HCT116 (cell line): ENCODE measurements around the gene TMEM235. TPM values are rescaled to one million over a fixed set of nuclear protein-coding genes. Genes with fewer than 3 reads are reported as not detected.

Experiments
- ATAC-seq: fragments of 200-7000 bp; cut with Tn5 transposase; 2 replicates; pipeline ENCODE4 v1.9.1; 2020; ENCODE audit warnings: mild to moderate bottlenecking, moderate library complexity
- BruUV-seq: library from RNA; stranded (reverse); fragments of 400-500 nt; replicated peaks from 2 replicates; lab custom pipeline; 2021; lab: Mats Ljungman, UMichigan
- CTCF ChIA-PET: fragments of 300-600 bp; sonication (Branson Sonifier 250); formaldehyde crosslinking; loops from one replicate; lab custom pipeline; 2021; ENCODE audit warnings: antibody characterized with exemption; lab: Charles Lee
- POLR2A ChIA-PET: fragments of 300-600, 350-600 bp; sonication (Branson Sonifier 250); formaldehyde crosslinking; loops from one replicate; lab custom pipeline; 2021; ENCODE audit warnings: antibody characterized with exemption; lab: Charles Lee
- RAD21 ChIA-PET, 2 experiments: fragments of 300-600 bp; sonication (Branson Sonifier 250); formaldehyde crosslinking; loops; one replicate each; lab custom pipeline; 2023; ENCODE audit warnings: low total read pairs in 2 of 2; ENCODE audit not compliant: uncharacterized antibody in 2 of 2, unreplicated experiment in 2 of 2, low non-redundant PET in 1 of 2; lab: Charles Lee
- DNase-seq: peaks from one replicate; pipeline ENCODE4 v3.0.0-alpha.2; 2010; ENCODE audit warnings: low read depth, low spot score
- H2AFZ ChIP-seq: fragments of 200-600 bp; shearing (Covaris generic), sonication (generic); 2 replicates; pipeline ENCODE4 v1.6.1; 2017; ENCODE audit warnings: low read depth, mixed run types, mixed read lengths, antibody characterized with exemption, low read length; ENCODE audit not compliant: poor library complexity, severe bottlenecking
- H3K27ac ChIP-seq: 2 replicates; pipeline ENCODE4 v1.5.1; 2012; ENCODE audit warnings: low read depth, low read length
- H3K27me3 ChIP-seq: fragments of 200-600 bp; sonication (generic); 2 replicates; pipeline ENCODE4 v1.6.1; 2016; ENCODE audit warnings: mixed run types, low read length, mixed read lengths; ENCODE audit not compliant: insufficient read depth
- H3K36me3 ChIP-seq, 2 experiments: fragments of 200-500 bp in 1 of 2; fragments of 200-600 bp in 1 of 2; sonication (Bioruptor generic) in 1 of 2; sonication (generic) in 1 of 2; 2 replicates each; pipeline versions ENCODE4 v1.5.1 to v1.6.1; 2014 to 2016; ENCODE audit warnings: low read length in 2 of 2, inconsistent platforms in 1 of 2, mixed read lengths in 1 of 2, mixed run types in 1 of 2; ENCODE audit not compliant: insufficient read depth in 2 of 2, control insufficient read depth in 1 of 2
- H3K4me1 ChIP-seq, 2 experiments: fragments of 200-600 bp in 1 of 2; sonication (generic) in 1 of 2; 2 replicates each; pipeline versions ENCODE4 v1.5.1 to v1.6.1; 2012 to 2017; ENCODE audit warnings: low read length in 2 of 2, inconsistent platforms in 1 of 2, mild to moderate bottlenecking in 1 of 2, mixed read lengths in 1 of 2, mixed run types in 1 of 2, moderate library complexity in 1 of 2; ENCODE audit not compliant: insufficient read depth in 2 of 2, control insufficient read depth in 1 of 2
- H3K4me2 ChIP-seq: fragments of 200-600 bp; sonication (generic); 2 replicates; pipeline ENCODE4 v1.6.1; 2017; ENCODE audit warnings: mixed run types, low read length, mixed read lengths
- H3K4me3 ChIP-seq, 2 experiments: fragments of 200-600 bp in 1 of 2; sonication (generic) in 1 of 2; replicated peaks in 1 of 2; 2 replicates each; pipeline ENCODE4 v1.5.1; 2011 to 2016; ENCODE audit warnings: low read length in 2 of 2, control low read depth in 1 of 2, low read depth in 1 of 2, mild to moderate bottlenecking in 1 of 2, mixed read lengths in 1 of 2, mixed run types in 1 of 2
- H3K79me2 ChIP-seq: fragments of 200-600 bp; sonication (generic); 2 replicates; pipeline ENCODE4 v1.6.1; 2017; ENCODE audit warnings: mild to moderate bottlenecking, mixed run types, low read length, moderate library complexity, mixed read lengths; ENCODE audit not compliant: insufficient read depth
- H3K9ac ChIP-seq: fragments of 200-600 bp; sonication (generic); 2 replicates; pipeline ENCODE4 v1.6.1; 2016; ENCODE audit warnings: low read length, mixed read lengths
- H3K9me2 ChIP-seq: fragments of 200-600 bp; sonication (generic), shearing (Covaris generic); 2 replicates; pipeline ENCODE4 v1.6.1; 2017; ENCODE audit warnings: mixed run types, mild to moderate bottlenecking, moderate library complexity; ENCODE audit not compliant: insufficient read depth
- H3K9me3 ChIP-seq, 2 experiments: fragments of 200-500 bp in 1 of 2; fragments of 200-600 bp in 1 of 2; sonication (Bioruptor generic) in 1 of 2; sonication (generic) in 1 of 2; 2 replicates each; pipeline ENCODE4 v1.6.1; 2014 to 2017; ENCODE audit warnings: low read length in 2 of 2, mixed read lengths in 2 of 2, inconsistent platforms in 1 of 2, low read depth in 1 of 2, mild to moderate bottlenecking in 1 of 2, mixed run types in 1 of 2, moderate library complexity in 1 of 2; ENCODE audit not compliant: control insufficient read depth in 1 of 2, insufficient read depth in 1 of 2
- H4K20me1 ChIP-seq: fragments of 200-600 bp; sonication (generic), shearing (Covaris generic); 2 replicates; pipeline ENCODE4 v1.6.1; 2017; ENCODE audit warnings: mixed run types, mild to moderate bottlenecking, moderate library complexity; ENCODE audit not compliant: insufficient read depth
- CBX3 ChIP-seq: IDR thresholded peaks from 2 replicates; pipeline ENCODE4 v1.6.1; 2012; ENCODE audit warnings: low read depth
- EGR1 ChIP-seq: IDR thresholded peaks from 2 replicates; pipeline ENCODE4 v1.6.1; 2012; ENCODE audit warnings: low read depth
- EZH2 ChIP-seq: fragments of 200-600 bp; sonication (generic); IDR thresholded peaks from 2 replicates; pipeline ENCODE4 v1.6.1; 2017; ENCODE audit warnings: antibody characterized with exemption, mixed run types
- EZH2phosphoT487 ChIP-seq: fragments of 200-600 bp; IDR thresholded peaks from 2 replicates; pipeline ENCODE4 v1.6.1; 2018; ENCODE audit warnings: antibody characterized with exemption, borderline replicate concordance
- FOSL1 ChIP-seq: IDR thresholded peaks from 2 replicates; pipeline ENCODE4 v1.6.1; 2012; ENCODE audit warnings: low read depth
- POLR2AphosphoS5 ChIP-seq: IDR thresholded peaks from 2 replicates; pipeline ENCODE4 v1.6.1; 2011; ENCODE audit warnings: mild to moderate bottlenecking, low read depth, low read length, moderate library complexity
- RAD21 ChIP-seq: IDR thresholded peaks from 2 replicates; pipeline ENCODE4 v1.6.1; 2012; ENCODE audit warnings: low read depth, mild to moderate bottlenecking
- SIN3A ChIP-seq: IDR thresholded peaks from 2 replicates; pipeline ENCODE4 v1.6.1; 2012; ENCODE audit warnings: low read depth
- SP1 ChIP-seq: IDR thresholded peaks from 2 replicates; pipeline ENCODE4 v1.6.1; 2012; ENCODE audit warnings: low read depth
- SRF ChIP-seq: IDR thresholded peaks from 2 replicates; pipeline ENCODE4 v1.6.1; 2012; ENCODE audit warnings: low read depth
- TCF7L2 ChIP-seq: IDR thresholded peaks from 2 replicates; pipeline ENCODE4 v1.7.0; 2011; ENCODE audit warnings: borderline replicate concordance, inconsistent platforms; ENCODE audit not compliant: insufficient read depth, insufficient read length; ENCODE audit errors: extremely low read depth
- intact Hi-C: fragments of 100-400 bp; cut with micrococcal nuclease; formaldehyde crosslinking; loops from 2 replicates; pipeline ENCODE4 v1.10.0; 2022
- total RNA-seq: library from RNA; stranded (reverse); gene quantifications from one replicate; pipeline ENCODE4 v1.2.1, GENCODE V29; 2021; ENCODE audit not compliant: unreplicated experiment
- TF ChIP-seq, protein P1 (sequence below), 3 experiments: fragments of 200-600 bp in 1 of 3; sonication (generic) in 1 of 3; IDR thresholded peaks in 2 of 3; conservative IDR thresholded peaks in 1 of 3; 2 replicates each; pipeline ENCODE4 v1.5.1; 2012 to 2017; ENCODE audit warnings: low read depth in 2 of 3, low read length in 2 of 3, antibody characterized with exemption in 1 of 3, borderline replicate concordance in 1 of 3, control low read depth in 1 of 3, mild to moderate bottlenecking in 1 of 3, mixed read lengths in 1 of 3, mixed run types in 1 of 3, moderate library complexity in 1 of 3; ENCODE audit not compliant: insufficient read depth in 1 of 3
- TF ChIP-seq, protein P2 (sequence below): IDR thresholded peaks from 2 replicates; pipeline ENCODE4 v1.6.1; 2011; ENCODE audit warnings: mild to moderate bottlenecking, low read length, moderate library complexity; ENCODE audit not compliant: insufficient replicate concordance; ENCODE audit errors: extremely low read depth
- TF ChIP-seq, protein P3 (sequence below): IDR thresholded peaks from 2 replicates; pipeline ENCODE4 v1.6.1; 2012
- TF ChIP-seq, protein P4 (sequence below): IDR thresholded peaks from 2 replicates; pipeline ENCODE4 v1.6.1; 2012; ENCODE audit warnings: low read depth
- TF ChIP-seq, protein P5 (sequence below): IDR thresholded peaks from 2 replicates; pipeline ENCODE4 v1.6.1; 2012

The TMEM235 gene
- total RNA-seq, 1 experiment from 2014 or later, result not detected

DNA sequence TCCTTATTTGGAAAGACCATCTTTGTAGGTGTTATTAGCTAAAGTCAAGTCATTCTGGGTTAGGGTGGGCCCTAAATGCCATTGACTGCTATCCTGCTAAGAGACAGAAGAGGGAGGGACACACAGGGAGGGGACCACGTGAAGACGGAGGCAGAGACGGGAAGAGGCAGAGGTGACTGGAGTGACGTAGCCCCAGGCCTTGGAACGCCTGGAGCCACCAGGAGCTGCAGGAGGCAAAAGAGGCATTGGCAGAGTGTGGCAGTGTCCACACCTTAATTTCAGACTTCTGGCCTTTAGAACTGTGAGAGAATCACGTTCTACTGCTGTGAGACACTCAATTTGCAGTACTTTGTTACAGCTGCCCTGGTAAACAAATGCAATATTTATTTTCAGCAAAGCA lies 31.0 kb upstream of the TMEM235 start:
- peaks cover 21 to 34% of the 10 kb centered on the region in 2 experiments for H3K4me1 ChIP-seq
- H3K79me2 ChIP-seq, result peaks cover 21% of the 10 kb centered on the region
- H3K4me3 ChIP-seq, result no peak overlapping the region
- no TSS peak for BruUV-seq
- POLR2A ChIA-PET, result interaction anchor here (6.1 kb wide), 1 partner anchor 13 kb away, joined by 77 read pairs; the partner anchor contains the start of genes AFMID and TK1
- DNase-seq (no peak), ATAC-seq (no peak)
- no peak overlapping the region for H3K9ac ChIP-seq
- no peaks in the 10 kb centered on the region for H3K9me3 ChIP-seq
- RAD21 ChIA-PET, result no interaction called here
- no peaks in the 10 kb centered on the region for H3K9me2 ChIP-seq
- no peak overlapping the region for H2AFZ ChIP-seq
- TF ChIP-seq CBX3 (no peak), SIN3A (no peak), TCF7L2 (no peak), FOSL1 (no peak), EZH2phosphoT487 (no peak), SRF (no peak), EZH2 (no peak), SP1 (no peak), RAD21 (no peak), POLR2AphosphoS5 (no peak), EGR1 (no peak)
- TF ChIP-seq, protein P1, sequence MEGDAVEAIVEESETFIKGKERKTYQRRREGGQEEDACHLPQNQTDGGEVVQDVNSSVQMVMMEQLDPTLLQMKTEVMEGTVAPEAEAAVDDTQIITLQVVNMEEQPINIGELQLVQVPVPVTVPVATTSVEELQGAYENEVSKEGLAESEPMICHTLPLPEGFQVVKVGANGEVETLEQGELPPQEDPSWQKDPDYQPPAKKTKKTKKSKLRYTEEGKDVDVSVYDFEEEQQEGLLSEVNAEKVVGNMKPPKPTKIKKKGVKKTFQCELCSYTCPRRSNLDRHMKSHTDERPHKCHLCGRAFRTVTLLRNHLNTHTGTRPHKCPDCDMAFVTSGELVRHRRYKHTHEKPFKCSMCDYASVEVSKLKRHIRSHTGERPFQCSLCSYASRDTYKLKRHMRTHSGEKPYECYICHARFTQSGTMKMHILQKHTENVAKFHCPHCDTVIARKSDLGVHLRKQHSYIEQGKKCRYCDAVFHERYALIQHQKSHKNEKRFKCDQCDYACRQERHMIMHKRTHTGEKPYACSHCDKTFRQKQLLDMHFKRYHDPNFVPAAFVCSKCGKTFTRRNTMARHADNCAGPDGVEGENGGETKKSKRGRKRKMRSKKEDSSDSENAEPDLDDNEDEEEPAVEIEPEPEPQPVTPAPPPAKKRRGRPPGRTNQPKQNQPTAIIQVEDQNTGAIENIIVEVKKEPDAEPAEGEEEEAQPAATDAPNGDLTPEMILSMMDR (IDR thresholded peaks at IDR 0.05 in 2 of 3, conservative IDR thresholded peaks at IDR 0.05 in 1 of 3; ENCODE audit: borderline replicate concordance in 1 of 3, insufficient read depth in 1 of 3, low read depth in 2 of 3, low read length in 2 of 3), result no peak
- TF ChIP-seq, protein P2, sequence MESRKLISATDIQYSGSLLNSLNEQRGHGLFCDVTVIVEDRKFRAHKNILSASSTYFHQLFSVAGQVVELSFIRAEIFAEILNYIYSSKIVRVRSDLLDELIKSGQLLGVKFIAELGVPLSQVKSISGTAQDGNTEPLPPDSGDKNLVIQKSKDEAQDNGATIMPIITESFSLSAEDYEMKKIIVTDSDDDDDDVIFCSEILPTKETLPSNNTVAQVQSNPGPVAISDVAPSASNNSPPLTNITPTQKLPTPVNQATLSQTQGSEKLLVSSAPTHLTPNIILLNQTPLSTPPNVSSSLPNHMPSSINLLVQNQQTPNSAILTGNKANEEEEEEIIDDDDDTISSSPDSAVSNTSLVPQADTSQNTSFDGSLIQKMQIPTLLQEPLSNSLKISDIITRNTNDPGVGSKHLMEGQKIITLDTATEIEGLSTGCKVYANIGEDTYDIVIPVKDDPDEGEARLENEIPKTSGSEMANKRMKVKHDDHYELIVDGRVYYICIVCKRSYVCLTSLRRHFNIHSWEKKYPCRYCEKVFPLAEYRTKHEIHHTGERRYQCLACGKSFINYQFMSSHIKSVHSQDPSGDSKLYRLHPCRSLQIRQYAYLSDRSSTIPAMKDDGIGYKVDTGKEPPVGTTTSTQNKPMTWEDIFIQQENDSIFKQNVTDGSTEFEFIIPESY, result no peak
- TF ChIP-seq, protein P3, sequence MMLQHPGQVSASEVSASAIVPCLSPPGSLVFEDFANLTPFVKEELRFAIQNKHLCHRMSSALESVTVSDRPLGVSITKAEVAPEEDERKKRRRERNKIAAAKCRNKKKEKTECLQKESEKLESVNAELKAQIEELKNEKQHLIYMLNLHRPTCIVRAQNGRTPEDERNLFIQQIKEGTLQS, result no peak
- TF ChIP-seq, protein P4, sequence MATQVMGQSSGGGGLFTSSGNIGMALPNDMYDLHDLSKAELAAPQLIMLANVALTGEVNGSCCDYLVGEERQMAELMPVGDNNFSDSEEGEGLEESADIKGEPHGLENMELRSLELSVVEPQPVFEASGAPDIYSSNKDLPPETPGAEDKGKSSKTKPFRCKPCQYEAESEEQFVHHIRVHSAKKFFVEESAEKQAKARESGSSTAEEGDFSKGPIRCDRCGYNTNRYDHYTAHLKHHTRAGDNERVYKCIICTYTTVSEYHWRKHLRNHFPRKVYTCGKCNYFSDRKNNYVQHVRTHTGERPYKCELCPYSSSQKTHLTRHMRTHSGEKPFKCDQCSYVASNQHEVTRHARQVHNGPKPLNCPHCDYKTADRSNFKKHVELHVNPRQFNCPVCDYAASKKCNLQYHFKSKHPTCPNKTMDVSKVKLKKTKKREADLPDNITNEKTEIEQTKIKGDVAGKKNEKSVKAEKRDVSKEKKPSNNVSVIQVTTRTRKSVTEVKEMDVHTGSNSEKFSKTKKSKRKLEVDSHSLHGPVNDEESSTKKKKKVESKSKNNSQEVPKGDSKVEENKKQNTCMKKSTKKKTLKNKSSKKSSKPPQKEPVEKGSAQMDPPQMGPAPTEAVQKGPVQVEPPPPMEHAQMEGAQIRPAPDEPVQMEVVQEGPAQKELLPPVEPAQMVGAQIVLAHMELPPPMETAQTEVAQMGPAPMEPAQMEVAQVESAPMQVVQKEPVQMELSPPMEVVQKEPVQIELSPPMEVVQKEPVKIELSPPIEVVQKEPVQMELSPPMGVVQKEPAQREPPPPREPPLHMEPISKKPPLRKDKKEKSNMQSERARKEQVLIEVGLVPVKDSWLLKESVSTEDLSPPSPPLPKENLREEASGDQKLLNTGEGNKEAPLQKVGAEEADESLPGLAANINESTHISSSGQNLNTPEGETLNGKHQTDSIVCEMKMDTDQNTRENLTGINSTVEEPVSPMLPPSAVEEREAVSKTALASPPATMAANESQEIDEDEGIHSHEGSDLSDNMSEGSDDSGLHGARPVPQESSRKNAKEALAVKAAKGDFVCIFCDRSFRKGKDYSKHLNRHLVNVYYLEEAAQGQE, result no peak
- TF ChIP-seq, protein P5, sequence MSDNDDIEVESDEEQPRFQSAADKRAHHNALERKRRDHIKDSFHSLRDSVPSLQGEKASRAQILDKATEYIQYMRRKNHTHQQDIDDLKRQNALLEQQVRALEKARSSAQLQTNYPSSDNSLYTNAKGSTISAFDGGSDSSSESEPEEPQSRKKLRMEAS, result no peak
- H3K27ac ChIP-seq, result no peak overlapping the region
- intact Hi-C loops, result no loop called here
- H3K27me3 ChIP-seq, result no peaks in the 10 kb centered on the region
- no peaks in the 10 kb centered on the region for H4K20me1 ChIP-seq
- peaks cover 15 to 19% of the 10 kb centered on the region in 2 experiments; a peak in 3 of 4 replicates for H3K36me3 ChIP-seq
- CTCF ChIA-PET, result no interaction called here
- H3K4me2 ChIP-seq, result no peak overlapping the region
